T-helper 2 cell treated with Interferon-gamma antibody and Interleukin-4, amounts not matched to agents 5 μg/mL and 100 μg/mL, for 36 hours (primary cell): ENCODE measurements around the gene ADAM17.
"Not testable (repeated sequence)": the region's sequence is repeated elsewhere in the genome, so short reads cannot be mapped to it uniquely, and the experiment has no call there.

Experiments
- DNase-seq: peaks from one replicate; pipeline ENCODE4 v3.0.0; 2021; ENCODE audit warnings: low spot score
- H3K27ac Mint-ChIP-seq: one replicate; pipeline ENCODE4 v1.8.0; 2021; ENCODE audit warnings: mild to moderate bottlenecking, mixed read lengths
- H3K27me3 Mint-ChIP-seq: one replicate; pipeline ENCODE4 v1.8.0; 2021; ENCODE audit warnings: low read depth, mixed read lengths
- H3K36me3 Mint-ChIP-seq: one replicate; pipeline ENCODE4 v1.8.0; 2021; ENCODE audit warnings: low read depth, mixed read lengths
- H3K4me1 Mint-ChIP-seq: one replicate; pipeline ENCODE4 v1.8.0; 2021; ENCODE audit warnings: low read depth, mixed read lengths
- H3K4me3 Mint-ChIP-seq: one replicate; pipeline ENCODE4 v1.8.0; 2022; ENCODE audit warnings: mild to moderate bottlenecking, moderate library complexity, mixed read lengths
- H3K9me3 Mint-ChIP-seq: one replicate; pipeline ENCODE4 v1.8.0; 2021; ENCODE audit warnings: mixed read lengths

The ADAM17 gene

GRCh38 chr2:9555297-9556120, at the start of gene ADAM17:
Gene ADAM17 (minus strand): TSS chr2:9555830. CDS start chr2:9555605, 225 bp downstream.
- Mint-ChIP-seq H3K9me3 (no peaks in the 10 kb centered on the region), H3K4me3 (peak within 1 kb of the TSS; percentile 97), H3K36me3 (peaks cover 11% of the 10 kb centered on the region), H3K4me1 (peaks cover 41% of the 10 kb centered on the region), H3K27me3 (no peaks in the 10 kb centered on the region), H3K27ac (peak within 1 kb of the TSS; percentile 97)
- DNase-seq, result peak; percentile 95

- Mint-ChIP-seq H3K27me3 (no peaks in the 10 kb centered on the region), H3K4me3 (no peak overlapping the region), H3K36me3 (peaks cover 77% of the 10 kb centered on the region), H3K4me1 (peaks cover 9% of the 10 kb centered on the region), H3K27ac (no peak overlapping the region), H3K9me3 (peaks cover 25% of the 10 kb centered on the region)
- DNase-seq, result no peak
Measured at GRCh38 chr2:9602412-9602811, 46.8 kb upstream of the ADAM17 start.

- peaks cover 14% of the 10 kb centered on the region for H3K4me1 Mint-ChIP-seq
- no peaks in the 10 kb centered on the region for H3K27me3 Mint-ChIP-seq
- peaks cover 25% of the 10 kb centered on the region for H3K9me3 Mint-ChIP-seq
- H3K36me3 Mint-ChIP-seq, result peaks cover 75% of the 10 kb centered on the region
- H3K27ac Mint-ChIP-seq, result no peak overlapping the region
- no peak overlapping the region for H3K4me3 Mint-ChIP-seq
- DNase-seq, result no peak
Measured at GRCh38 chr2:9601397-9601796, 45.8 kb upstream of the ADAM17 start.

GRCh38 chr2:9599430-9599829, 43.8 kb upstream of the ADAM17 start:
- Mint-ChIP-seq H3K27me3 (no peaks in the 10 kb centered on the region), H3K4me3 (no peak overlapping the region), H3K27ac (no peak overlapping the region), H3K4me1 (peaks cover 31% of the 10 kb centered on the region), H3K36me3 (peaks cover 62% of the 10 kb centered on the region), H3K9me3 (peaks cover 22% of the 10 kb centered on the region)
- no peak for DNase-seq

GRCh38 chr2:9596621-9597311, 41.1 kb upstream of the ADAM17 start:
- Mint-ChIP-seq H3K4me3 (peak overlapping the region; percentile 40), H3K36me3 (peaks cover 50% of the 10 kb centered on the region), H3K27ac (peak overlapping the region; percentile 62), H3K9me3 (peaks cover 20% of the 10 kb centered on the region), H3K27me3 (no peaks in the 10 kb centered on the region), H3K4me1 (peaks cover 42% of the 10 kb centered on the region)
- no peak for DNase-seq

- H3K27ac Mint-ChIP-seq, result peak overlapping the region; percentile 73
Measured at GRCh38 chr2:9595746-9596145, 40.1 kb upstream of the ADAM17 start.

GRCh38 chr2:9595256-9595655, 39.6 kb upstream of the ADAM17 start:
- H3K27ac Mint-ChIP-seq, result peak overlapping the region; percentile 67
- H3K4me3 Mint-ChIP-seq, result not testable (repeated sequence)

More at GRCh38 chr2:9595746-9596145, 40.1 kb upstream of the ADAM17 start:
- H3K4me1 Mint-ChIP-seq, result peaks cover 50% of the 10 kb centered on the region
- H3K9me3 Mint-ChIP-seq, result peaks cover 20% of the 10 kb centered on the region
- H3K27me3 Mint-ChIP-seq, result no peaks in the 10 kb centered on the region
- peaks cover 52% of the 10 kb centered on the region for H3K36me3 Mint-ChIP-seq
- no peak for DNase-seq
- peak overlapping the region; percentile 34 for H3K4me3 Mint-ChIP-seq

GRCh38 chr2:9594366-9595054, 38.9 kb upstream of the ADAM17 start:
- H3K4me1 Mint-ChIP-seq, result peaks cover 52% of the 10 kb centered on the region
- peak overlapping the region; percentile 25 for H3K4me3 Mint-ChIP-seq
- H3K9me3 Mint-ChIP-seq, result peaks cover 12% of the 10 kb centered on the region
- DNase-seq, result peak; percentile 43
- peak overlapping the region; percentile 67 for H3K27ac Mint-ChIP-seq
- peaks cover 50% of the 10 kb centered on the region for H3K36me3 Mint-ChIP-seq
- H3K27me3 Mint-ChIP-seq, result no peaks in the 10 kb centered on the region

More at GRCh38 chr2:9595256-9595655, 39.6 kb upstream of the ADAM17 start:
- Mint-ChIP-seq H3K36me3 (peaks cover 50% of the 10 kb centered on the region), H3K9me3 (peaks cover 19% of the 10 kb centered on the region), H3K4me1 (peaks cover 53% of the 10 kb centered on the region)
- not testable (repeated sequence) for DNase-seq, H3K27me3 Mint-ChIP-seq

GRCh38 chr2:9593925-9594324, 38.3 kb upstream of the ADAM17 start:
- Mint-ChIP-seq H3K4me1 (peaks cover 52% of the 10 kb centered on the region), H3K27me3 (no peaks in the 10 kb centered on the region), H3K4me3 (no peak overlapping the region), H3K27ac (peak overlapping the region; percentile 80), H3K36me3 (peaks cover 44% of the 10 kb centered on the region), H3K9me3 (peaks cover 6% of the 10 kb centered on the region)
- no peak for DNase-seq

- peaks cover 49% of the 10 kb centered on the region for H3K4me1 Mint-ChIP-seq
Measured at GRCh38 chr2:9592699-9593098, 37.1 kb upstream of the ADAM17 start.

GRCh38 chr2:9590641-9591040, 35.0 kb upstream of the ADAM17 start:
- Mint-ChIP-seq H3K9me3 (no peaks in the 10 kb centered on the region), H3K27me3 (no peaks in the 10 kb centered on the region), H3K4me1 (peaks cover 33% of the 10 kb centered on the region), H3K4me3 (no peak overlapping the region), H3K36me3 (peaks cover 47% of the 10 kb centered on the region), H3K27ac (no peak overlapping the region)
- no peak for DNase-seq

More at GRCh38 chr2:9592699-9593098, 37.1 kb upstream of the ADAM17 start:
- no peak for DNase-seq
- no peaks in the 10 kb centered on the region for H3K9me3 Mint-ChIP-seq
- H3K27me3 Mint-ChIP-seq, result no peaks in the 10 kb centered on the region
- H3K4me3 Mint-ChIP-seq, result no peak overlapping the region
- peaks cover 37% of the 10 kb centered on the region for H3K36me3 Mint-ChIP-seq
- peak overlapping the region; percentile 53 for H3K27ac Mint-ChIP-seq

GRCh38 chr2:9586465-9586864, 30.8 kb upstream of the ADAM17 start:
- no peaks in the 10 kb centered on the region for H3K9me3 Mint-ChIP-seq
- no peak for DNase-seq
- no peaks in the 10 kb centered on the region for H3K27me3 Mint-ChIP-seq
- H3K4me1 Mint-ChIP-seq, result peaks cover 11% of the 10 kb centered on the region
- H3K36me3 Mint-ChIP-seq, result peaks cover 51% of the 10 kb centered on the region
- H3K27ac Mint-ChIP-seq, result no peak overlapping the region
- H3K4me3 Mint-ChIP-seq, result no peak overlapping the region

GRCh38 chr2:9585486-9585885, 29.9 kb upstream of the ADAM17 start:
- Mint-ChIP-seq H3K27ac (no peak overlapping the region), H3K27me3 (no peaks in the 10 kb centered on the region), H3K9me3 (no peaks in the 10 kb centered on the region), H3K4me1 (peaks cover 3% of the 10 kb centered on the region), H3K36me3 (peaks cover 45% of the 10 kb centered on the region), H3K4me3 (no peak overlapping the region)
- DNase-seq, result no peak

- H3K9me3 Mint-ChIP-seq, H3K27ac Mint-ChIP-seq, H3K4me3 Mint-ChIP-seq, DNase-seq, H3K27me3 Mint-ChIP-seq, H3K4me1 Mint-ChIP-seq: not testable (repeated sequence)
- peaks cover 43% of the 10 kb centered on the region for H3K36me3 Mint-ChIP-seq
Measured at GRCh38 chr2:9584902-9585301, 29.3 kb upstream of the ADAM17 start.
